GM18858 (cell line): Measurements from ENCODE around the gene PLAU.
"Not testable (repeated sequence)": the region's sequence is repeated elsewhere in the genome, so short reads cannot be mapped to it uniquely, and the experiment has no call there.

Experiments
- ATAC-seq: cut with Tn5 transposase; IDR thresholded peaks from one replicate; pipeline ENCODE4 v1.9.1; 2021; ENCODE audit not compliant: unreplicated experiment

The PLAU gene

GRCh38 chr10:73948947-73949633 lies 38.2 kb downstream of the PLAU start:
- ATAC-seq: no peak

- ATAC-seq: no peak
Measured at GRCh38 chr10:73950155-73950948, 39.4 kb downstream of the PLAU start.

- ATAC-seq: no peak
Measured at GRCh38 chr10:73953665-73954064, 42.7 kb downstream of the PLAU start.

- no peak for ATAC-seq
Measured at GRCh38 chr10:73954737-73955136, 43.8 kb downstream of the PLAU start.

GRCh38 chr10:73955719-73956118 lies 44.8 kb downstream of the PLAU start:
- no peak for ATAC-seq

- peak; percentile 55 for ATAC-seq
Measured at GRCh38 chr10:73956476-73957359, 45.8 kb downstream of the PLAU start.

GRCh38 chr10:73959484-73960243 lies 48.7 kb downstream of the PLAU start:
- no peak for ATAC-seq

GRCh38 chr10:73962386-73962785 lies 51.5 kb downstream of the PLAU start:
- no peak for ATAC-seq

GRCh38 chr10:73963533-73963932 lies 52.6 kb downstream of the PLAU start:
- not testable (repeated sequence) for ATAC-seq

GRCh38 chr10:73964743-73965142 lies 53.8 kb downstream of the PLAU start:
- no peak for ATAC-seq

- not testable (repeated sequence) for ATAC-seq
Measured at GRCh38 chr10:73965267-73965889, 54.4 kb downstream of the PLAU start.

GRCh38 chr10:73965890-73966768 lies 55.2 kb downstream of the PLAU start:
- no peak for ATAC-seq

- ATAC-seq: no peak
Measured at GRCh38 chr10:73967022-73967429, 56.1 kb downstream of the PLAU start.
